Activated T-cell treated with anti-CD3 and anti-CD28 coated beads for 48 hours (primary cell): ENCODE measurements around the gene PKN1.
"Not testable (repeated sequence)": the region's sequence is repeated elsewhere in the genome, so short reads cannot be mapped to it uniquely, and the experiment has no call there.

Source experiments
- DNase-seq: peaks from one replicate; pipeline ENCODE4 v3.0.0-alpha.2; 2020; ENCODE audit warnings: low read depth

Gene PKN1

GRCh38 chr19:14430712-14431111, 2.4 kb upstream of the PKN1 start:
- no peak for DNase-seq

DNA sequence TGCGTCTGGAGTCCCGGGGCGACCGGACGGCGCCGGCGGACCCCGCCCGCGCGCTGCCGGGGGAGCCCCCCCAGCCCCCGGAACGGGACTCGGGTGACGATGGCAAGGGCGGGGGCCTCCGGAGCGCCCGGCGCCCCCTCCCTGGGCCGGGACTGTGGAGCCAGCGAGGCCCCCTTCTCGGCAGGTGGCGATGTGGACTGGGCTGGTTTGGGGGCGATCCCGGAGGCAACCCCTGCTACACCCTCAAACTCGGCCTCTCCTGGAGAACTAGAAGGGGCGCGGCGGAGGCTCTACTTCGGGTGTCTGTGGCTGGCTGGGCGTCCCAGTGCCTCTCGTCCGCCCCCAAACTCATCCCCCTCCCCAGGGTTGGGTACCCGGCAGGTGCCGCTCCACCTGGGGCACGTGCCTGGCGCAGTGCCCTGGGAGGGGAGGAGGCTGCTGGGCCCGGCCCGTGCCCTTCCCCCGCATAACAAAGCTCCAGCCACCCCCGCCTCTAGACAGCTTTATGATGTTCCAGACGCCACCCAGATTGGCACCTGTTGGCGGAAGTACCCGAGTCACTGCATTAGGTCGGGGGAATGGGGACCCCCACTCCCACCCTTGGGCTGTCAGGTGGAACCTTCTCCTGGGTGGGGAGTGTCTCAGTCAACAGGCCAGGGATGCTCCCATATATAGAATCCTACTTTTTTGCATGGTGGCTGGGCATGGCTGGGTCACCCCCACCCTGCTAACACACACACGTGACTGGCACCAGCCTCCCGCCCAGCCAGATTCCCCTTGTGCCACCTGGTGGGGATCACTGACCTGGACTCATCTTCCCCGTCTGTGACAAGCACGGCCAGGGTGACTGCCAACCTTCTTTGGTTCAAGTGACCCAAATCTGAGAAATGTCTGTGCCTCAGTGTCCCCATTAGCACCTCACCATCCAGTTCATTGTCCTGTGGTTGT, 722 bp downstream of the PKN1 start:
- DNase-seq = no peak

DNA sequence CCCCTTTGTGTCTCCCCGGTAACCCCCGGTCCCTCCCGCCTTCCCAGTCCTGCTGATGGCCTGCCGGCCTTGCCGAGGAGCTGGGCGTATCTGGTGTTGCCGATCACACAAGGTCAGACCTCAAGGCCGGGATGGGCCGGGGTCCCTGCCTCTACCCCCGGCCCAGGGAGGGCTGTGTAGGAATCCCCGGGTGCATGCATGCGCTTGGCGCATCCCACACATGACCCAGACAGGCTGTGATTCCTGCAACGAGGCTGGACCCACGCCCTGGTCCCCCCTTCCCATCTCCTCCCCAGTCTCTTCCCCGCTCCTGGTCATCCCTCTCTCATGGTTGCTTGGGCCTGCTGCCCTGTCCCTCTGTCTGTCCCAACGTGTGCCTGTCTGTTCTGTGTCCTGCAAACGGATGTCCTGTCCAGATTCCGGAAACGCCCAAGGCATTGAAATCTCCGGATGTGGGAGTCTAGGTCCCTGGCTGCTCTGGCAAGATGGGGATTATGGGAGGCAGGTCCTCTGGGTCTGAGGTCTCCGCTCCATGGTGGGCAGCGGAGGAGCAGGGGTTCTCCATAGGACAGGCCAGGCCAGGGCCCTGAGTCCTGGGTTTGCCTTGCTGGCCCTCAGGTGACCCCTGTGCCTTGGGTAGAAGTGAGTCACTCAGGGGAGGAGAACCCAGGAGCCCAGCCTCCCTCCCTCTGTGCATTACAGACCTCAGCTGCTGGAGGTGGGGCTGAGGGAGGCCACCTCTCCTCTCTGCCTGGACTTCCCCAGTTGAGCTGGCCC, 1.6 kb downstream of the PKN1 start:
- no peak for DNase-seq

DNA sequence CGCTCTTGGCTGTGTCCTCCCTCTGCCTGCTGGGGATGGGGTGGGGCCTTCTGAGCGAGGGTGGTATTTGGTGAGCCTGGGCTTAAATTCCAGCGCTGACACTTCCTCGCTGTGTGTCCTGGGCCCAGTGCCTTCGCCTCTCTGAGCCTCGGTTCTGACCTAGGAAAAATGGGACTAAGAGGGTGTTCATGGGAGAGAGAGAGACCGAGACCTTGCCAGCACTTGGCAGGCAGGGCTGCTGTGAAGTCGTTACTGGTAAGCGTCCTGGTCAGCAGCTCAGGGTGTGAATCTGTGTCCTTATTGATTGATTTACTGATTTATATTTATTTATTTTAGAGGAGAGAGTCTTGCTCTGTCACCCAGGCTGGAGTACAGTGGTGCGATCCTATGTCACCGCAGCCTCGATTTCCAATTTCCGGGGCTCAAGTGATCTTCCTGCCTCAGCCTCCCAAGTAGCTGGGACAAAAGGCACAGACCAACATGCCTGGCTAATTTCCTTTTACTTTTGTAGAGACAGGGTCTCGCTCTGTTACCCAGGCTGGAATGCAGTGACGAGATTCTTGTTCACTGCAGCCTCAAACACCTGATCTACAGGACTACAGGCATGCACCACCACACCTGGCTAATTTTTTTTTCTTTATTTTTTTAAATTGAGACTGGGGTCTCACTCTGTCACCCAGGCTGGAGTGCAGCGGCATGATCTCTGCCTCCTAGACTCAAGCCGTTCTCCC, 2.4 kb downstream of the PKN1 start:
- no peak for DNase-seq

GRCh38 chr19:14437578-14438140, 4.6 kb downstream of the PKN1 start:
- DNase-seq = no peak

- no peak for DNase-seq
Measured at GRCh38 chr19:14439014-14439413, 5.9 kb downstream of the PKN1 start.

GRCh38 chr19:14440049-14440448, 6.9 kb downstream of the PKN1 start:
- peak; percentile 71 for DNase-seq

GRCh38 chr19:14441041-14441938, 8.2 kb downstream of the PKN1 start:
- no peak for DNase-seq

DNA sequence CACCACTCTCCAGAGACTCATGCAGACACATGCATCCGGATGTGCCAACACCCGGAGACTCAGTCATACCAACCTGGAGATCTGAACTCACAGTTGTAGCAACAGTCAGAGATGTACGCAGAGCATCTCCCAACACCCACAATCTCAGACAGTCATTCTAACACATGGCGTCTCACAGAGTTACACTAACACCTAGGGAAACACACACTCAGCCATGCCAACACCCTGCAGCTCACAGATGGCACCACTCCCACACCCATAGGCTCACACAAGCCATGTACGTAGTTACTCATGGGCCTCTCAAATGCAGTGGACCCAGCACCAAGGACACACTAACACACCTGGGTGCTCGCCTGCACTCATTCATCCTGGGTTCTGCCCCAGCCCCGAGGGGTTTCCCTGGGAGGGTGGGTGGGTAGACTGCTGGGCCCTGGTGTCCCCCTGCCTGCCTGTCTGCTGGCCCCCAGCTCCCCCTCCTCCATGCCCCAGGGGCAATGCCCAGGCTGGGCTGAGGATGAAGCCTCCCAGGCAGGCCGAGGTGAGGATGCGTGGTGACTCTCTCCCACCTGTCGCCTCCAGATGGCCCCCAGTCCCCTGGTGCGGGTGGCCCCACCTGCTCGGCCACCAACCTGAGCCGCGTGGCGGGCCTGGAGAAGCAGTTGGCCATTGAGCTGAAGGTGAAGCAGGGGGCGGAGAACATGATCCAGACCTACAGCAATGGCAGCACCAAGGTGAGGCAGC, 10.0 kb downstream of the PKN1 start:
- DNase-seq = no peak

DNA sequence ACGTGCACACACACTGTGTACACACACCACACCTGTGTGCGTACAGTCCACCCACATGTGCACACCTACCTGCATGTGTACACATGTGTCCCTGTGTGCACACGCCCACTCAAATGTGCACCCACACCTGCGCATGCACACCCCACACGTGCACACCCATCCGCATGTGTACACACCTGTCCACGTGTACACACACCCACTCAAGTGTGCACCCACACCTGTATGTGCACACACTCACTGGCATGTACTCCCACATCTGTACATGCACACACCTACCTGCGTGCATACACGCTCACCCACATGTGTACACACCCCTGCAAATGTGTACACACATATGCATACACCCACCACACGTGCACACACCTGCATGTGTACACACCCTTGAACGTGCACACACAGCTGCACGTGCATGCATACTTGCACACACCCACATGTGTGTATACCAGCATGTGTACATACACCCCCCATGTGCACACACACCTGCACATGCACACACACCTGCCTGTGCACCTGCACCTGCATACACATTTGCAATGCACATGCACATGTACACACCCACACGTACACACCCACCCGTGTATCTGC, 10.6 kb downstream of the PKN1 start:
- no peak for DNase-seq

GRCh38 chr19:14446336-14447036, 13.4 kb downstream of the PKN1 start:
- DNase-seq = no peak

- DNase-seq = no peak
Measured at GRCh38 chr19:14449321-14449720, 16.2 kb downstream of the PKN1 start.

DNA sequence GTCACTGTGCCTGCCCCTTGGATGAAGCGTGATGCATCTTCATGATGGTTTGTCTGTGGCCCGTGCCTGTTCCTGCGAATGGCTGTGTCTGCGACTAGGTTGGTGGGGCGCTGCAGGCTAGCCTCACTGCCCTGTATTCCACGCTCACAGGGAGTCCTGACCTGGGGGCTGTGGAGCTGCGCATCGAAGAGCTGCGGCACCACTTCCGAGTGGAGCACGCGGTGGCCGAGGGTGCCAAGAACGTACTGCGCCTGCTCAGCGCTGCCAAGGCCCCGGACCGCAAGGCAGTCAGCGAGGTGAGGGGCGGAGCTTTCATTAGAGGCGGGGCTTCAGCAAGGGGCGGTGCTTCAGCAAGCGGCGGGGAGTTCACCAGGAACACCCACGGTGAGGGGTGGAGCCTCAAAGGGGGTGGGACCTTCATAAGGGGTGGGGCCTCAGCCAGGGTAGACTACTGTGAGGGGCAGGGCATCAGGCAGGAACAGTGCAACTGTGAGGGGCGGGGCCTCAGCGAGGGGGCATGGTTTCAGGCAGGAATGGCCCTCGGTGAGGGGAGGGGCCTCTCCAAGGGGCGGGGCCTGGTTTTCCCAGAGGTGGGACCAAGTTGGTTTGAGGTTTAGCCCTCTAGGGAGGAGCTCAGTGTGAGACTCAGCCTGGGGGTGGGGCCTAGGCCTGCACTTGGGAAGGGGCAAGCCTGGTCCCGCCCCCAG, 17.2 kb downstream of the PKN1 start:
- DNase-seq = peak; percentile 81

GRCh38 chr19:14450876-14451275, 17.8 kb downstream of the PKN1 start:
- DNase-seq = no peak

DNA sequence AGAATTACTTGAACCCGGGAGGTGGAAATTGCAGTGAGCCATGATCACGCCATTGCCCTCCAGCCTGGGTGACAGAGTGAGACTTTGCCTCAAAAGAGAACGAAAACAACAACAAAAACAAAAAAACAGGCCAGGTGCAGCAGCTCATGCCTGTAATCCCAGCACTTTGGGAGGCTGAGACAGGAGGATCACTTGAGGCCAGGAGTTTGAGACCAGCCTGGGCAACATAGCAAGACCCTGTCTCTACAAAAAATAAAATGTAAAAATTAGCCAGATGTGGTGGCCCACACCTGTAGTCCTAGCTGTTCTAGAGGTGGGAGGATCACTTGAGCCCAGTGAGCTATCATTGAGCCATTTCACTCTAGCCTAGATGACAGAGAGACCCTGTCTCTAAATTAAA, 19.2 kb downstream of the PKN1 start:
- not testable (repeated sequence) for DNase-seq

- no peak for DNase-seq
Measured at GRCh38 chr19:14459703-14460102, 26.6 kb downstream of the PKN1 start.

- DNase-seq = no peak
Measured at GRCh38 chr19:14460935-14461334, 27.8 kb downstream of the PKN1 start.

DNA sequence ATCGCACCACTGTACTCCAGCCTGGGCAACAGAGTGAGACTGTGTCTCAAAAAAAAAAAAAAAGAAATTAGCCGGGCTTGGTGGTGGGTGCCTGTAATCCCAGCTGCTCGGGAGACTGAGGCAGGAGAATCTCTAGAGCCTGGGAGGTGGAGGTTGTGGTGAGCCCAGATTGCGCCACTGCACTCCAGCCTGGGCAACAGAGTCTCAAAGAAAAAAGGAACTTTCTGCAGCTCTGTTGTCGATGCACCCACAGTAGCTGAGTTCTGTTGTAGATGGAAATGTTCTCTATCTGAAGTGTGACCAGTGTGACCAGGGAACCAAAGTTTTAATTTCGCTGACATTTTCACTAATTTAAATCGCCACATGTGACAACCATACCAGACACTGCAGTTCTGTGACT, 29.3 kb downstream of the PKN1 start:
- DNase-seq = not testable (repeated sequence)

DNA sequence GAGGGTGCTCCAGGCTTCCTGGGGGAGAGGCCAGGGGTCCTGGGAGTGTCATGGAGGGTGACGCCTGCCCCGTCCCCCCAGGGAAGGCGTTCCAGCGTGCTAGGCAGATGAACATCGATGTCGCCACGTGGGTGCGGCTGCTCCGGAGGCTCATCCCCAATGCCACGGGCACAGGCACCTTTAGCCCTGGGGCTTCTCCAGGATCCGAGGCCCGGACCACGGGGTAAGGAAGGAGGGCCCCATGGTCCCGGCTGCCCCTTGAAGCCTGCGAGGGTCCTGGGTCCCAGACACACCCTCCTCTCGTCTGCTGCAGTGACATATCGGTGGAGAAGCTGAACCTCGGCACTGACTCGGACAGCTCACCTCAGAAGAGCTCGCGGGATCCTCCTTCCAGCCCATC, 30.6 kb downstream of the PKN1 start:
- DNase-seq = no peak
